Kidney (tissue), 14 donors: Measurements from ENCODE around the gene IL5RA. TPM values are rescaled to one million over a fixed set of nuclear protein-coding genes. Genes with fewer than 3 reads are reported as not detected.

Source experiments
- DNase-seq, 5 donors: peaks; one replicate each; pipeline ENCODE4 v3.0.0-alpha.2; 2013 to 2020
- FAIRE-seq: peaks from 2 replicates; lab custom pipeline; 2012; peaks lifted over from hg19 to GRCh38; lab: Jason Lieb, UNC
- H3K27ac ChIP-seq, 2 donors: one replicate each; pipeline ENCODE4 v1.7.0; 2013; ENCODE audit warnings: low read depth in 2 of 2, low read length in 2 of 2, inconsistent platforms in 1 of 2
- H3K27me3 ChIP-seq: one replicate; pipeline ENCODE4 v1.7.1; 2013; ENCODE audit warnings: low read length, inconsistent platforms; ENCODE audit not compliant: control insufficient read depth, insufficient read depth
- H3K36me3 ChIP-seq, 3 donors: one replicate each; pipeline versions ENCODE4 v1.7.0 to v1.7.1; 2013; ENCODE audit warnings: low read length in 3 of 3, control low read depth in 1 of 3, inconsistent platforms in 1 of 3; ENCODE audit not compliant: insufficient read depth in 3 of 3, control insufficient read depth in 2 of 3
- H3K4me1 ChIP-seq, 3 donors: one replicate each; pipeline versions ENCODE4 v1.7.0 to v1.7.1; 2013; ENCODE audit warnings: low read length in 3 of 3, inconsistent platforms in 1 of 3, low read depth in 1 of 3; ENCODE audit not compliant: control insufficient read depth in 2 of 3, insufficient read depth in 2 of 3
- H3K4me3 ChIP-seq, 3 donors: one replicate each; pipeline versions ENCODE4 v1.7.0 to v1.8.1; 2013; ENCODE audit warnings: low read length in 3 of 3, control low read depth in 1 of 3, inconsistent platforms in 1 of 3
- H3K9ac ChIP-seq, 3 donors: one replicate each; pipeline versions ENCODE4 v1.7.0 to v1.7.1; 2013; ENCODE audit warnings: low read length in 3 of 3, control low read depth in 1 of 3, inconsistent platforms in 1 of 3
- H3K9me3 ChIP-seq, 3 donors: one replicate each; pipeline versions ENCODE4 v1.7.0 to v1.7.1; 2013; ENCODE audit warnings: low read length in 3 of 3, control low read depth in 1 of 3, inconsistent platforms in 1 of 3; ENCODE audit not compliant: control insufficient read depth in 2 of 3, insufficient read depth in 1 of 3
- intact Hi-C: fragments of 100-400 bp; cut with DNase I; formaldehyde crosslinking; loops from one replicate; pipeline ENCODE4 v1.11.1; 2022
- polyA plus RNA-seq: library from polyadenylated mRNA; stranded (reverse); fragments of 350-450 nt; fragmentation: Illumina TruSeq; extraction: RNeasy Lipid Tissue Mini Kit (QIAGEN cat#74804); gene quantifications from one replicate; pipeline ENCODE4 v1.2.3, GENCODE V29; 2014; ENCODE audit warnings: low read depth, low replicate concordance; ENCODE audit not compliant: insufficient read depth
- total RNA-seq: library from RNA; stranded (reverse); fragmentation: NEBNext Ultra II Directional; extraction: Animal tissue kit (Norgen Biotek cat#: 25700); gene quantifications from one replicate; pipeline ENCODE4 v1.2.1, GENCODE V29; 2021
- TF ChIP-seq, protein P1 (sequence below): IDR thresholded peaks from 3 replicates; pipeline ENCODE4 v1.5.1; 2012; ENCODE audit warnings: mild to moderate bottlenecking, moderate library complexity, borderline replicate concordance; ENCODE audit not compliant: insufficient read depth; ENCODE audit errors: extremely low read depth
- donor health status: control.
- donor health status: control.
- donor health status: control.
- donor health status: control.
- donor health status: control.
- donor health status: DM: yes; HTN: yes; CAD: no.
- donor health status: Normal renal cell carcinoma (clear cell type).

The IL5RA gene
- total and polyA plus RNA-seq, 2 donors from 2014 or later = 0.22 to 1.1 TPM

DNA sequence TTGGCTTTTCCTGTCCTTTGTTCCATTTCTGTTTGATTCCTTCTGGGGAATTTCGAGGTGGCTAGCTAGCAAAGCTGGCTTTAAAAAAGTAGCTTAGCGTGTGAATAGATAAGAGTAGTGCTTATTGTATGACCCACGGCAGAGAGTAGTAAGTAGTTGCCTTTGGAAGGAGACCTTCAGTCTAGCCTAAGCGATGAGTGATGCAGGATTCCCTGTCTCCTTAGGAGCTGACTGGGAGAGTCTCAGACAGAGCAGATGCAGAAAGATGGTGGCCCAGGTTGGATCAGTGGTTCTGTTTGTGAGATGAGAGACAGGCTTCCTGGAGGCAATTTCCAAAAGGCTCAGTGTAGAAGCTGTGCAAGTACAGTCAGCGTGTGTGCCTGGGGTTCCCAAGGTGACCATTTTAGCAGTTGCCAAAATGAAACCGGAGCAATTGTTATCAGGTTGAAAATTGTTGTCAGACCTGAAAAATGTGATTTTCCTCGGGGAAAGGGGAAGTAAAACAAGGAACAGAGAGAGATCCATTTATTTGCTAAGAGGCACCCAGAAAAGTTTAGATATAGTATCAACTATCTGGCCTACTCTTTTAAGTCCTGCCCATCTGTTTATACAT, 681 bp upstream of the IL5RA start:
- intact Hi-C loops = no loop called here
- H3K4me1 ChIP-seq = no peaks in the 10 kb centered on the region
- FAIRE-seq (no peak), DNase-seq (no peak)
- H3K27me3 ChIP-seq = no peaks in the 10 kb centered on the region
- no peak overlapping the region for H3K4me3 ChIP-seq
- no peaks in the 10 kb centered on the region for H3K36me3 ChIP-seq
- H3K27ac ChIP-seq = no peak overlapping the region
- no peak overlapping the region for H3K9ac ChIP-seq
- TF ChIP-seq, protein P1, sequence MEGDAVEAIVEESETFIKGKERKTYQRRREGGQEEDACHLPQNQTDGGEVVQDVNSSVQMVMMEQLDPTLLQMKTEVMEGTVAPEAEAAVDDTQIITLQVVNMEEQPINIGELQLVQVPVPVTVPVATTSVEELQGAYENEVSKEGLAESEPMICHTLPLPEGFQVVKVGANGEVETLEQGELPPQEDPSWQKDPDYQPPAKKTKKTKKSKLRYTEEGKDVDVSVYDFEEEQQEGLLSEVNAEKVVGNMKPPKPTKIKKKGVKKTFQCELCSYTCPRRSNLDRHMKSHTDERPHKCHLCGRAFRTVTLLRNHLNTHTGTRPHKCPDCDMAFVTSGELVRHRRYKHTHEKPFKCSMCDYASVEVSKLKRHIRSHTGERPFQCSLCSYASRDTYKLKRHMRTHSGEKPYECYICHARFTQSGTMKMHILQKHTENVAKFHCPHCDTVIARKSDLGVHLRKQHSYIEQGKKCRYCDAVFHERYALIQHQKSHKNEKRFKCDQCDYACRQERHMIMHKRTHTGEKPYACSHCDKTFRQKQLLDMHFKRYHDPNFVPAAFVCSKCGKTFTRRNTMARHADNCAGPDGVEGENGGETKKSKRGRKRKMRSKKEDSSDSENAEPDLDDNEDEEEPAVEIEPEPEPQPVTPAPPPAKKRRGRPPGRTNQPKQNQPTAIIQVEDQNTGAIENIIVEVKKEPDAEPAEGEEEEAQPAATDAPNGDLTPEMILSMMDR = no peak
- no peaks in the 10 kb centered on the region for H3K9me3 ChIP-seq

DNA sequence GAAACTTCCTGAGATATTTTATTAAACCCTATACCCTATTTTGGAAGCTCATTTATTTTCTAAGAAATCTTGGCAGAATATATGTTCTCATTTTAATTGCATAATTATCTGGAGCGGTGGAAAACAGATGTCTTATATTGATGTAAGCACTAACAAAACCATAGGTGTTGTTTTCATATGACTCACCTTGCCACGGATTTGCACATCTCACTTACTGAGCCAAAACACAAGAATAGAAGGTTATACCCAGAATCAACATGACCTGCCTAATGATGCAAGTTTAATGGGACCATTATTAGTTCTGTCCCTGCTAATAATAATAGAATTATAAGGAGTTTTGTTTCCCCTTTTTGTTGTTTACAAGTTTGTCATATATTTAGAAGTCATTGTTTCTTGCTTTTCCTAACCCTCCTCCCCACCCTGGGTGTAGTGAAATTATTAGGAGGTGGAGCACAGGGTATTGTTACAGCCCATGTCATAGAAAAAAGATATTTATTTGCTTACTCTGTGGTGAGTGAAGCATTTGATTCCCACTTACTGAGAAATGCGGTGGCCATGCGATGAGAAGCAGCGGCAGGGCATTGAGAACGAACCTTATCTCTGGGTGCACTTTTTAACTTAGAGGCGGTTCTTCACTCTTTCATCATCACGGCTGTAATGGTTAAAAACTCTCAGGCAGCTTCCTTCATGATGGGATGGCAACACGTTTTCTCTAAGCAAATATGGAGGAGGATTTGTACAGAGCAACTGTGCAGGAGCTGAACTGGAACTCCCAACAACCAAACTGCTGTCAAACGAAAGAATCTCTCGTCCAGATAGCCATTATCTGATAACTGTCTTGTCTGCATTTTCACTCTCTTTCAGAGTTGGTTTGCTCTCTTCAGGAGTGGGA, 521 bp downstream of the IL5RA start:
- no peak overlapping the region for H3K27ac ChIP-seq
- intact Hi-C loops = no loop called here
- FAIRE-seq = no peak

GRCh38 chr3:3107858-3108257, 2.3 kb downstream of the IL5RA start:
- Histone ChIP-seq H3K27me3 (no peaks in the 10 kb centered on the region), H3K36me3 (no peaks in the 10 kb centered on the region), H3K4me3 (no peak overlapping the region), H3K9me3 (no peaks in the 10 kb centered on the region), H3K9ac (no peak overlapping the region), H3K27ac (no peak overlapping the region), H3K4me1 (no peaks in the 10 kb centered on the region)
- intact Hi-C loops = no loop called here
- DNase-seq (no peak), FAIRE-seq (no peak)
- TF ChIP-seq, protein P1 = no peak

More for the DNA sequence above, 521 bp downstream of the IL5RA start:
- no peak for DNase-seq
- H3K4me3 ChIP-seq = peak overlapping the region in 1 of 3 donors; percentile 34
- H3K9me3 ChIP-seq = no peaks in the 10 kb centered on the region
- no peaks in the 10 kb centered on the region for H3K36me3 ChIP-seq
- no peak overlapping the region for H3K9ac ChIP-seq
- no peaks in the 10 kb centered on the region for H3K27me3 ChIP-seq
- TF ChIP-seq, protein P1 = no peak
- no peaks in the 10 kb centered on the region for H3K4me1 ChIP-seq
